Glutamatergic neuron (in vitro differentiated cells): ENCODE data around the gene PAGE3. TPM values are rescaled to one million over a fixed set of nuclear protein-coding genes. Genes with fewer than 3 reads are reported as not detected.

ENCODE experiments used
- DNase-seq: peaks from one replicate; pipeline ENCODE4 v3.0.0; 2022
- H3K27ac Mint-ChIP-seq: one replicate; pipeline ENCODE4 v1.8.0; 2020; ENCODE audit warnings: mild to moderate bottlenecking, mixed read lengths, inconsistent platforms; ENCODE audit not compliant: unreplicated experiment
- H3K27me3 Mint-ChIP-seq: one replicate; pipeline ENCODE4 v1.8.0; 2020; ENCODE audit warnings: mild to moderate bottlenecking, moderate library complexity, mixed read lengths, inconsistent platforms; ENCODE audit not compliant: unreplicated experiment
- H3K36me3 Mint-ChIP-seq: one replicate; pipeline ENCODE4 v1.8.0; 2020; ENCODE audit warnings: mild to moderate bottlenecking, mixed read lengths, inconsistent platforms; ENCODE audit not compliant: unreplicated experiment
- H3K4me1 Mint-ChIP-seq: one replicate; pipeline ENCODE4 v1.8.0; 2020; ENCODE audit warnings: mild to moderate bottlenecking, low read depth, mixed read lengths, inconsistent platforms; ENCODE audit not compliant: unreplicated experiment
- H3K4me3 Mint-ChIP-seq: one replicate; pipeline ENCODE4 v1.8.0; 2020; ENCODE audit warnings: mild to moderate bottlenecking, mixed read lengths, inconsistent platforms; ENCODE audit not compliant: unreplicated experiment
- H3K9me3 Mint-ChIP-seq: one replicate; pipeline ENCODE4 v1.8.0; 2020; ENCODE audit warnings: mild to moderate bottlenecking, moderate library complexity, mixed read lengths, inconsistent platforms; ENCODE audit not compliant: unreplicated experiment
- total RNA-seq: library from RNA; stranded (reverse); fragmentation: NEBNext Ultra II Directional; extraction: Animal tissue kit (Norgen Biotek cat#: 25700); gene quantifications from one replicate; pipeline ENCODE4 v1.2.1, GENCODE V29; 2021; ENCODE audit not compliant: unreplicated experiment
- TF ChIP-seq, protein P1 (sequence below): fragments of 200-600 bp; sonication (generic); IDR thresholded peaks from one replicate; pipeline ENCODE4 v1.5.0; 2021; ENCODE audit not compliant: partially characterized antibody, unreplicated experiment

The PAGE3 gene
- total RNA-seq, 1 donor from 2014 or later, result not detected

DNA sequence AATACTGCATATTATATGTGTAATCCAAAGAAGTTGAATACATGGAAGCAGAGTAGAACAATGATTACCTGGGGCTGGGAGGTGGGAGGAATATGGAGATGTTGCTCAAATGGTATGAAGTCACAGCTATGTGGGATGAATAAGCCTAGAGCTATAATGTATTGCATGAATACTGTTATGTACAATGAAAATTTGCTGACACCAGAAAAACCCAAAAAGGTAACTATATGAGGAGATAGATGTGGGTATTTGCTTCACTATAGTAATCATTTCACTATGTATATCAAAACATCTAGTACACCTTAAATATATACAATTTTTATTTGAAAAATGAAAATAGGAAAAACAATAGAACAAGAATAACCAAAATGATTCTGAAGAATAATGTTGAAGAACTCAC is 11.2 kb downstream of the PAGE3 start:
- Mint-ChIP-seq H3K4me1 (no peaks in the 10 kb centered on the region), H3K27ac (no peak overlapping the region), H3K36me3 (no peaks in the 10 kb centered on the region), H3K9me3 (no peaks in the 10 kb centered on the region), H3K4me3 (no peak overlapping the region), H3K27me3 (no peaks in the 10 kb centered on the region)
- TF ChIP-seq, protein P1, sequence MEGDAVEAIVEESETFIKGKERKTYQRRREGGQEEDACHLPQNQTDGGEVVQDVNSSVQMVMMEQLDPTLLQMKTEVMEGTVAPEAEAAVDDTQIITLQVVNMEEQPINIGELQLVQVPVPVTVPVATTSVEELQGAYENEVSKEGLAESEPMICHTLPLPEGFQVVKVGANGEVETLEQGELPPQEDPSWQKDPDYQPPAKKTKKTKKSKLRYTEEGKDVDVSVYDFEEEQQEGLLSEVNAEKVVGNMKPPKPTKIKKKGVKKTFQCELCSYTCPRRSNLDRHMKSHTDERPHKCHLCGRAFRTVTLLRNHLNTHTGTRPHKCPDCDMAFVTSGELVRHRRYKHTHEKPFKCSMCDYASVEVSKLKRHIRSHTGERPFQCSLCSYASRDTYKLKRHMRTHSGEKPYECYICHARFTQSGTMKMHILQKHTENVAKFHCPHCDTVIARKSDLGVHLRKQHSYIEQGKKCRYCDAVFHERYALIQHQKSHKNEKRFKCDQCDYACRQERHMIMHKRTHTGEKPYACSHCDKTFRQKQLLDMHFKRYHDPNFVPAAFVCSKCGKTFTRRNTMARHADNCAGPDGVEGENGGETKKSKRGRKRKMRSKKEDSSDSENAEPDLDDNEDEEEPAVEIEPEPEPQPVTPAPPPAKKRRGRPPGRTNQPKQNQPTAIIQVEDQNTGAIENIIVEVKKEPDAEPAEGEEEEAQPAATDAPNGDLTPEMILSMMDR, result no peak
- no peak for DNase-seq

DNA sequence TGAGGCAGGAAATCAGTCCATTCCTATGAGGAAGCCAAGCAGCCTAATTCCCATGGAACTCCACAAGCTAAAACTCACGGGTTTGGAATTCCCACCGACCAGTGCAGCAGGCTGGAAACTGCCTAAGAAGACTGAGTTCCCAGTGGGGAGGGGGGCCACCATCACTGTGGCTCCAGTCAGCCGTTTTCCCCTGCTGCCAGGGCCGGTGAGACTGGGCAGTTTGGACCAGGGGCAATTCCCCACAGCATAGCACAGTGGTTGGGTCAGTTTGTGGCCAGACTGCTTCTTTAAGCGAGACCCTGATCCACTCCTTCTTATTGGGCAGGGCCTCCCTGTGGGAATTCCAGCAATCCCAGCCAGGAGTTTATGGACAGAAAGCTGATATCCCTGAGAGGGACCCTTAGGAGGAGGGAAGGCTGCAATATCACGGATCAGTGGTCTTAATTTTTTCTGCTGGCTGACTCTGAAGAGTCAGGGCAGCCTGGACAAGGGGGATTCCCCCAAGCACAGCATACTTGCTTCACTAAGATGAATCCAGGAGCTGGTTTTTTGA is 23.9 kb downstream of the PAGE3 start:
- no peaks in the 10 kb centered on the region for H3K36me3 Mint-ChIP-seq
- TF ChIP-seq, protein P1, result no peak
- no peak overlapping the region for H3K4me3 Mint-ChIP-seq
- H3K4me1 Mint-ChIP-seq, result no peaks in the 10 kb centered on the region
- DNase-seq, result no peak
- no peaks in the 10 kb centered on the region for H3K27me3 Mint-ChIP-seq
- no peak overlapping the region for H3K27ac Mint-ChIP-seq
- H3K9me3 Mint-ChIP-seq, result no peaks in the 10 kb centered on the region

DNA sequence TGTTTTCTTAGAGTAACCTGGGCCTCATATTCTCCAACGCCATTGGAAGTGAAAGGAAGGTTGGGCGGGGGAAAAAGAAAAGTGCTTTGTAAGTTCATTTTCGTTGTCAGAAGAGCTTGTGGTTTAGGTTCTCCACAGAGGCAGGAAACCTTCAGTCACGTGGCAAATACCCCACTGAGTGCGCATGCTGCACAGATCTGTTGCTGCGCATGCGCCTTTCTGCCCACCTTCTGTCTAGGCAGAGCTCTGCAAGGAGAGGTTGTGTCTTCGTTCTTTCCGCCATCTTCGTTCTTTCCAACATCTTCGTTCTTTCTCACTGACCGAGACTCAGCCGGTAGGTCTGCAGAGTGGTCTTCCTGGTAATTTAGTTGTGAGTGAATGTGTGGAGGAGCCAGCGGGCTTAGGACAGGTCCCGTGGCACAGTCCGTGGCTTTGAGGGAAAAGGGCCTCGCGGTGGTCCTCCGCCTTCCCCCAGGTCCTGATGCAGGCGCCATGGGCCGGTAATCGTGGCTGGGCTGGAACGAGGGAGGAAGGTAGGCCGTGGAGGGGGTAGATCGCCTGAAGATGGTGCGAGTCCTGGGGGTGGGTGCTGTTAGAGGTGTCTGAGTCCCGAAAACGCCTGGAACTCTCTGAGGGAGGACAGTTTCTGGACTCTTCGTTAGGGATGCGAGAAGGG is 44.5 kb downstream of the PAGE3 start, which contains the start of gene PAGE5:
PAGE5 (plus strand) TSS at position 228 of the 676 bp plus-strand sequence. CDS start 1,037 bp downstream, outside the sequence.
- TF ChIP-seq, protein P1, result no peak
- Mint-ChIP-seq H3K9me3 (peaks cover 1% of the 10 kb centered on the region), H3K4me1 (no peaks in the 10 kb centered on the region), H3K4me3 (no peak within 1 kb of the TSS), H3K36me3 (no peaks in the 10 kb centered on the region), H3K27ac (no peak within 1 kb of the TSS), H3K27me3 (no peaks in the 10 kb centered on the region)
- DNase-seq, result no peak

DNA sequence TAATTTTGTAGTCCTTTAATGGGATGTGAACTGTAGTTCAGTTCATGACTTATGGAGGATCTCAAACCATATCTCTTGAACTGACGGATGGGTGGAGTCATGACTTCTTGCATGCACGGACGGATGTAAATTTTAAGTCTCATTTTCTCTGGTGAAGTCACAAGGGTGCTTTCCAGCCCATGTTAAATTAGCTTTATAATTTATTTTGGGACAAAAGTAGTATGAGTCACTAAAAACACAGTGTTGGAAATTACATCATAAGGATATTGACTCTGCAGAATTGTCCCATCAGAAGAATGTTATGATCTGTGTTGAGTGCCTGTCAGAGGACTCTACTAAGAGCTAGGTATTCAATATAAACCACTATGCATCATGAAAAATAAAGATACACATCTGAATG is 51.3 kb downstream of the PAGE3 start:
- no peak for DNase-seq
- no peaks in the 10 kb centered on the region for H3K36me3 Mint-ChIP-seq
- no peaks in the 10 kb centered on the region for H3K4me1 Mint-ChIP-seq
- H3K27ac Mint-ChIP-seq, result no peak overlapping the region
- H3K4me3 Mint-ChIP-seq, result no peak overlapping the region
- no peaks in the 10 kb centered on the region for H3K9me3 Mint-ChIP-seq
- TF ChIP-seq, protein P1, result no peak
- H3K27me3 Mint-ChIP-seq, result no peaks in the 10 kb centered on the region
